HEK293 (cell line): ENCODE data around the gene NHLRC1.

Experiments used
- CTCF ChIA-PET: fragments of 350-600 bp; formaldehyde crosslinking; extraction: SDS; loops from one replicate; lab custom pipeline; 2021; ENCODE audit warnings: antibody characterized with exemption; lab: Yijun Ruan, JAX
- POLR2A ChIA-PET: fragments of 300-600 bp; formaldehyde crosslinking; extraction: SDS; loops from one replicate; lab custom pipeline; 2020; ENCODE audit warnings: antibody characterized with exemption, inconsistent platforms; lab: Yijun Ruan, JAX
- H3K27ac ChIP-seq: fragments of 200-500 bp; sonication (Bioruptor generic); 2 replicates; pipeline ENCODE4 v1.5.1; 2014; ENCODE audit warnings: low read depth, low read length, control low read depth, inconsistent platforms; ENCODE audit errors: extremely low read depth
- H3K36me3 ChIP-seq, 2 experiments: fragments of 200-500 bp in 1 of 2; sonication (Bioruptor generic) in 1 of 2; 1 replicate in 1 of 2; 2 replicates in 1 of 2; pipeline ENCODE4 v1.5.1; 2014 to 2017; ENCODE audit warnings: inconsistent platforms in 2 of 2, low read length in 2 of 2; ENCODE audit not compliant: control insufficient read depth in 2 of 2, insufficient read depth in 1 of 2
- H3K4me1 ChIP-seq: fragments of 200-500 bp; sonication (Bioruptor generic); 2 replicates; pipeline ENCODE4 v1.5.1; 2014; ENCODE audit warnings: mild to moderate bottlenecking, low read length, inconsistent platforms; ENCODE audit not compliant: control insufficient read depth, insufficient read depth
- H3K4me3 ChIP-seq: 2 replicates; pipeline ENCODE4 v1.5.1; 2011; ENCODE audit warnings: low read depth, mild to moderate bottlenecking, control low read depth, low read length, moderate library complexity
- H3K9me3 ChIP-seq: fragments of 200-500 bp; sonication (Bioruptor generic); 2 replicates; pipeline ENCODE4 v1.5.1; 2014; ENCODE audit warnings: low read depth, low read length, inconsistent platforms; ENCODE audit not compliant: control insufficient read depth, insufficient read depth
- AEBP2 ChIP-seq: fragments of 450-650 bp; formaldehyde crosslinking; IDR thresholded peaks from 2 replicates; pipeline ENCODE4 v1.5.1; 2016; ENCODE audit warnings: missing biosample characterization, missing genetic modification characterization, borderline replicate concordance
- ELK4 ChIP-seq: IDR thresholded peaks from 2 replicates; pipeline ENCODE4 v1.6.1; 2011; ENCODE audit warnings: mild to moderate bottlenecking, low read depth, low read length, borderline replicate concordance
- KLF1 ChIP-seq: fragments of 450-650 bp; formaldehyde crosslinking; IDR thresholded peaks from 2 replicates; pipeline ENCODE4 v1.5.1; 2016; ENCODE audit warnings: missing biosample characterization, missing genetic modification characterization
- REPIN1 ChIP-seq: fragments of 450-650 bp; formaldehyde crosslinking; IDR thresholded peaks from 2 replicates; pipeline ENCODE4 v1.5.1; 2017; ENCODE audit warnings: missing biosample characterization, missing genetic modification characterization, low read depth
- SCRT1 ChIP-seq: fragments of 450-650 bp; formaldehyde crosslinking; IDR thresholded peaks from 2 replicates; pipeline ENCODE4 v1.5.1; 2016; ENCODE audit warnings: missing biosample characterization, missing genetic modification characterization, borderline replicate concordance
- SCRT2 ChIP-seq: fragments of 450-650 bp; formaldehyde crosslinking; IDR thresholded peaks from 2 replicates; pipeline ENCODE4 v1.5.1; 2016; ENCODE audit warnings: missing biosample characterization, missing genetic modification characterization
- SP7 ChIP-seq: fragments of 450-650 bp; formaldehyde crosslinking; IDR thresholded peaks from 2 replicates; pipeline ENCODE4 v1.5.1; 2016; ENCODE audit warnings: missing biosample characterization, missing genetic modification characterization
- ZFP3 ChIP-seq: fragments of 450-650 bp; formaldehyde crosslinking; IDR thresholded peaks from 2 replicates; pipeline ENCODE4 v1.5.1; 2016; ENCODE audit warnings: low read depth, missing biosample characterization, missing genetic modification characterization
- ZNF140 ChIP-seq: fragments of 450-650 bp; formaldehyde crosslinking; IDR thresholded peaks from 2 replicates; pipeline ENCODE4 v1.5.1; 2016; ENCODE audit warnings: missing biosample characterization, missing genetic modification characterization
- ZNF169 ChIP-seq: fragments of 450-650 bp; formaldehyde crosslinking; IDR thresholded peaks from 2 replicates; pipeline ENCODE4 v1.5.1; 2016; ENCODE audit warnings: missing biosample characterization, missing genetic modification characterization
- ZNF223 ChIP-seq: fragments of 450-650 bp; formaldehyde crosslinking; IDR thresholded peaks from 2 replicates; pipeline ENCODE4 v1.5.1; 2016; ENCODE audit warnings: missing biosample characterization, missing genetic modification characterization
- ZNF292 ChIP-seq: fragments of 450-650 bp; formaldehyde crosslinking; IDR thresholded peaks from 2 replicates; pipeline ENCODE4 v1.5.1; 2016; ENCODE audit warnings: low read depth, missing biosample characterization, missing genetic modification characterization, borderline replicate concordance
- ZNF350 ChIP-seq: fragments of 450-650 bp; formaldehyde crosslinking; IDR thresholded peaks from 2 replicates; pipeline ENCODE4 v1.5.0; 2017; ENCODE audit warnings: missing biosample characterization, mild to moderate bottlenecking, missing genetic modification characterization
- ZNF416 ChIP-seq: fragments of 450-650 bp; formaldehyde crosslinking; IDR thresholded peaks from 2 replicates; pipeline ENCODE4 v1.5.1; 2016; ENCODE audit warnings: missing biosample characterization, missing genetic modification characterization
- ZNF449 ChIP-seq: fragments of 450-650 bp; formaldehyde crosslinking; IDR thresholded peaks from 2 replicates; pipeline ENCODE4 v1.5.1; 2017; ENCODE audit warnings: missing biosample characterization, mild to moderate bottlenecking, missing genetic modification characterization, moderate library complexity
- ZNF488 ChIP-seq: fragments of 450-650 bp; formaldehyde crosslinking; IDR thresholded peaks from 2 replicates; pipeline ENCODE4 v1.5.1; 2016; ENCODE audit warnings: missing biosample characterization, missing genetic modification characterization
- ZNF501 ChIP-seq: fragments of 450-650 bp; formaldehyde crosslinking; IDR thresholded peaks from 2 replicates; pipeline ENCODE4 v1.5.1; 2016; ENCODE audit warnings: missing biosample characterization, missing genetic modification characterization
- ZNF544 ChIP-seq: fragments of 450-650 bp; formaldehyde crosslinking; IDR thresholded peaks from 2 replicates; pipeline ENCODE4 v1.5.0; 2017; ENCODE audit warnings: missing biosample characterization, missing genetic modification characterization
- ZNF626 ChIP-seq: fragments of 450-650 bp; sonication (Bioruptor Pico); formaldehyde crosslinking; IDR thresholded peaks from 2 replicates; pipeline ENCODE4 v1.5.1; 2018; ENCODE audit warnings: missing biosample characterization, missing genetic modification characterization, inconsistent platforms
- ZNF645 ChIP-seq: fragments of 450-650 bp; formaldehyde crosslinking; IDR thresholded peaks from 2 replicates; pipeline ENCODE4; 2016; ENCODE audit warnings: missing biosample characterization, missing genetic modification characterization

The NHLRC1 gene

GRCh38 chr6:18147160-18147559 lies 24.7 kb upstream of the NHLRC1 start:
- Histone ChIP-seq H3K36me3 (peaks cover 0 to 13% of the 10 kb centered on the region in 2 experiments; a peak in 2 of 3 replicates), H3K27ac (no peak overlapping the region), H3K9me3 (no peaks in the 10 kb centered on the region)
- POLR2A ChIA-PET: no interaction called here
- CTCF ChIA-PET: interaction anchor here (0.6 kb wide), 1 partner anchor 13 kb away, joined by 5 read pairs; no protein-coding TSS in a partner anchor
- no peak for TF ChIP-seq ZNF626 (tag by site-specific recombination)
- TF ChIP-seq ZNF645 (tag by site-specific recombination): no peak
- TF ChIP-seq ZNF292 (tag by site-specific recombination): no peak
- TF ChIP-seq REPIN1: no peak
- TF ChIP-seq ZNF169 (tag by site-specific recombination): no peak
- no peak for TF ChIP-seq ZNF449 (tag by site-specific recombination)
- no peak for TF ChIP-seq KLF1
- no peak for TF ChIP-seq ELK4
- TF ChIP-seq SCRT2: no peak
- no peak for TF ChIP-seq ZNF501 (tag by site-specific recombination)
- TF ChIP-seq ZNF223 (tag by site-specific recombination): no peak
- no peak for TF ChIP-seq ZFP3 (tag by site-specific recombination)
- TF ChIP-seq ZNF350 (tag by site-specific recombination): no peak
- TF ChIP-seq, all 188 proteins: peak for 0
- peaks cover 2% of the 10 kb centered on the region; the same call in 1 of the 2 replicates for H3K4me1 ChIP-seq
- no peak overlapping the region for H3K4me3 ChIP-seq

- Histone ChIP-seq H3K27ac (no peak overlapping the region), H3K4me1 (no peaks in the 10 kb centered on the region), H3K9me3 (no peaks in the 10 kb centered on the region), H3K4me3 (no peak overlapping the region), H3K36me3 (peaks cover 0 to 36% of the 10 kb centered on the region in 2 experiments; a peak in 2 of 3 replicates)
- TF ChIP-seq SCRT1 (tag by site-specific recombination) (0 out of 2 replicates have a peak, but pooled peaks have one; percentile 12), ZNF488 (tag by site-specific recombination) (no peak), SP7 (peak; percentile 54; the same call in 1 of the 2 replicates), KLF1 (peak; percentile 72), ZNF140 (tag by site-specific recombination) (no peak), ZNF223 (tag by site-specific recombination) (no peak), ZNF416 (tag by site-specific recombination) (no peak), AEBP2 (tag by site-specific recombination) (no peak), ZNF544 (tag by site-specific recombination) (no peak)
- CTCF ChIA-PET: interaction anchor here (0.6 to 1.2 kb wide), 2 partner anchors 50 to 327 kb away, joined by 3 read pairs; no protein-coding TSS in a partner anchor
- POLR2A ChIA-PET: interaction anchor here (0.6 to 1.4 kb wide), 2 partner anchors 13 to 75 kb away, joined by 3 to 5 read pairs; partner anchors contain the start of genes KDM1B and TPMT
These were observed 20.0 kb upstream of the NHLRC1 start for GRCh38 chr6:18142591-18142861.
